ENCODE data around the gene SFTA2.

SFTA2 gene

DNA sequence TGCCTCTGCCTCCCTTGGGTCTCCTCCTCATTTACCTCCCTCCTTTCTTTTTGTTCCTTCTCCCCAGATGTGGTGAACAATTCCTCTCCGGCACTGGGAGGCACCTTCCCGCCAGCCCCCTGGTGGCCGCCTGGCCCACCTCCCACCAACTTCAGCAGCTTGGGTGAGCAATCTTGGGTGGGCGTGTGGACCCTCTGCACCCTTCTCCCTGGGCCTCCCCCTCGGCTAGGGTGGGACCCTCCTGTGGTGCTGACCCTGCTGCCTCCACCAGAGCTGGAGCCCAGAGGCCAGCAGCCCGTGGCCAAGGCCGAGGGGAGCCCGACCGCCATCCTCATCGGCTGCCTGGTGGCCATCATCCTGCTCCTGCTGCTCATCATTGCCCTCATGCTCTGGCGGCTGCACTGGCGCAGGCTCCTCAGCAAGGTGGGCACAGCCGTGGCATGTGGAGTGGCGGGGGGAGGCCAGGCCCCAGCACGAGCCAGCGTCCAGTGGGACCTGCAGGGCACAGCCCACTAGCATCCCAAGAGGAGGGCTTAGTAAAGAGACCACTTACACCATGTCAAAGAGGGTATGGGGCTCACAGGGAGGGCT lies 38.9 kb downstream of the SFTA2 start:
- peak in 1 of 10 donors; percentile 69 for DNase-seq
- intact Hi-C loops (cut with DNase I): no loop called here

DNA sequence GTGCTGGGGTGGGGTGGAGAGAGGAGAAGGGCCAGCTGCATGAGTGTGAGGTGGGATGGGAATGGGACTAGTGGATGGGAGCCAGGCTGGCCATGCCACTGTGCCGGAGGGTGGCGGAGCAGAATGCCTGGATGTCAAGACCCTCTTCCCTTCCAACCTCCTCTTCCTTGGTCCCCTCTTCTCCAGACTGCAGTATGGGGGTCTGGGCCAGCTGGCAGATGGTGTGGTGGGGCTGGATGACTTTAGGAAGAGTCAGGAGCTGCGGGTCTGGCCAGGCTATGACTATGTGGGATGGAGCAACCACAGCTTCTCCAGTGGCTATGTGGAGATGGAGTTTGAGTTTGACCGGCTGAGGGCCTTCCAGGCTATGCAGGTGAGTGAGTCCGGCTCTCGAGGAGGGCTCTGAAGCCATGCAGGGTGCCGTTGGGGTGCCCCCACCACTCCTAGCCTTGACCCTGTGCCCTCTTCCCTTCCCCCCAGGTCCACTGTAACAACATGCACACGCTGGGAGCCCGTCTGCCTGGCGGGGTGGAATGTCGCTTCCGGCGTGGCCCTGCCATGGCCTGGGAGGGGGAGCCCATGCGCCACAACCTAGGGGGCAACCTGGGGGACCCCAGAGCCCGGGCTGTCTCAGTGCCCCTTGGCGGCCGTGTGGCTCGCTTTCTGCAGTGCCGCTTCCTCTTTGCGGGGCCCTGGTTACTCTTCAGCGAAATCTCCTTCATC lies 40.0 kb downstream of the SFTA2 start:
- intact Hi-C loops (cut with DNase I): no loop called here
- DNase-seq: no peak

DNA sequence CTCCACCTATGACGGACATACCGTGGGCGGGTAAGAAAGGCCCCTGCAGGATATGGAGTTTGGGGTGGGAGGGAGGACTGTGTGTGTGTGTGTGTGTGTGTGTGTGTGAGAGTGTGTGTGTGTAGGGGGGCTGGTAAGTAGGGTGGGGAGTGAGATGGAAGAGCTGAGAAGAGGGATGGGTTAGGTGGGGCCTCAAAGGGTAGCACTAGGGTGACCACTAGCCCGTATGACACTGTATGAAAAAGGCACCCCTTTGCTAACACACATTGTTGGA lies 40.6 kb downstream of the SFTA2 start:
- intact Hi-C loops (cut with DNase I): no loop called here
- no peak for DNase-seq

DNA sequence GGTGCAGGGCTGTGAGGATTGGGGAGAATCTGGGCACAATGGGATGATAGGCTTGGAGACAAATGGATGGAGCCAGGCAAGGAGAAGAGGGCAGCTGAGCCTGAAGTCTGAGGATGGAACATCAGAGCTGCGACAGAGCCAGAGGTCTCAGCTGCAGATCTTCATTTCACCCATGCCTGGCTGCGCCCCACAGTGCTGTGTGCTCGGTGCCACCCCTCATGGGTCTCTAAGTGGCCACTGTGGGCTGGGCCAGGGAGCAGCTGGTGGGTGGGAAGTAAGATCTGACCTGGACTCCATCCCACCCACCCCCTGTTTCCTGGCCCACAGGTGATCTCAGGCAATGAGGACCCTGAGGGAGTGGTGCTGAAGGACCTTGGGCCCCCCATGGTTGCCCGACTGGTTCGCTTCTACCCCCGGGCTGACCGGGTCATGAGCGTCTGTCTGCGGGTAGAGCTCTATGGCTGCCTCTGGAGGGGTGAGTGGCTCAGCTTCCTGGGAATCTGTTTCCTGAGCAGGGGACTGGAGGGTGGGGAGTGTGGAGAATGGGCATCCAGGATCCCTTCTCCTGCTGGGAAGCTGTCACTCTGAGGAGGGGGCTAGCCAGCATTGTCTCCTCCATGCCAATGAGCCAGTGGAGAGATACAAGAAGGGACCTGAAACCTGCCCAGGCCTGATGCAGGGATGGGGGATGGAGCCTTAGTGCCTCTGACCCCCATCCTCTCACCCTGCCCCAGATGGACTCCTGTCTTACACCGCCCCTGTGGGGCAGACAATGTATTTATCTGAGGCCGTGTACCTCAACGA lies 41.1 kb downstream of the SFTA2 start:
- peak in 1 of 10 donors; percentile 81 for DNase-seq
- intact Hi-C loops (cut with DNase I): no loop called here

DNA sequence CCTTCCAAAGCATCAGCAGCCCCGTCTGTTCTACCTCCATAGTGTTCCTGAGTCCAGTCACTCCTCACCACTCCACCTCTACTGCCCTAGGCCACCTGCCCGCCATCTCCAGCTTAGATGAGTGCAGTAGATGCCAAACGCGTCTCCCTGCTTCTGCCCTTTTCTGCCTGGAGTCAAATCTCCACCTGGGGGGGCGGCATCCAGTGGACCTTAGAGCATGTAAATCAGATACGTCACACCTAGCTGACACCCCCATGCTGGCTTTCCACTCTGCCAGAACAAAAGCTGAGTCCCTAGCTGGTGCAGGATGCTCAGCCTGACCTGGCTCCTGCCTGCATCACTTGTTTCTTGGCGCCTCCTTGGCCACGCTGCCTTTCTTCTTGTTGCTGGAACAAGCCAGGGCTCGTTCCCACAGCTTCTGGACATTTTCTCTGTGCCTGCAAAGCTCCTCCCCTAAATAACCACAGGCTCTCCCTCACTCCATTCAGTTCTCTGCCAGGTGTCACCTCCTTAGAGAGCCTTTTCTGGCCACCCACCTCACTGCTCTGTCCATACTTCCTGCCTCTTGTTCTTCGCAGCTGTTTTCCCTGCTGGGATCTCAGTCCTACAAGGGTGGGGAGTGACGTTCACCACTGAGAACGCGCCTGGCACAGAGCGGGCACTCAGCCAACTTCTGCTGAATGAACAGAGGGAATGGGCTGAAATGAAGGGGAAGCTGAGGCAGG lies 41.9 kb downstream of the SFTA2 start:
- intact Hi-C loops (cut with DNase I): loop anchor here (10.0 kb wide), 1 partner anchor 215 kb away; the partner anchor contains the start of gene DHX16
- peak; percentile 64 to 97 (median 87) for DNase-seq

DNA sequence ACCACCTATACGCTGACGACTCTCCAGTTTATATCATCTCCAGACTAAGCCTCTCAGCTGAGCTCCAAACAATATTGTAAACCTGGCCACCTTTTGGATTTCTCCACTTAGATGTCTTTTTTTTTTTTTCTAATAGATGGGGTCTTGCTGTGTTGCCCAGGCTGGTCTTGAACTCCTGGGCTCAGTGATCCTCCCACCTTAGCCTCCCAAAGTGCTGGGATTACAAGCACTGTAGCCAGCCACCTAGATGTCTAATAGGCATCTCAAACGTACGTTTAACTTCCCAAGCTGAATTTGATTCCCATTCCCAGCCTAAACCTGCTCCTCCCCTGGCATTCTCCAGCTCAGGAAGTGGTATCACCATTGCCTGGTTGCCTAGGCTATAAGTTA lies 42.5 kb downstream of the SFTA2 start:
- intact Hi-C loops (cut with DNase I): loop anchor here (10.0 kb wide), 1 partner anchor 215 kb away; the partner anchor contains the start of gene DHX16
- DNase-seq: no peak

DNA sequence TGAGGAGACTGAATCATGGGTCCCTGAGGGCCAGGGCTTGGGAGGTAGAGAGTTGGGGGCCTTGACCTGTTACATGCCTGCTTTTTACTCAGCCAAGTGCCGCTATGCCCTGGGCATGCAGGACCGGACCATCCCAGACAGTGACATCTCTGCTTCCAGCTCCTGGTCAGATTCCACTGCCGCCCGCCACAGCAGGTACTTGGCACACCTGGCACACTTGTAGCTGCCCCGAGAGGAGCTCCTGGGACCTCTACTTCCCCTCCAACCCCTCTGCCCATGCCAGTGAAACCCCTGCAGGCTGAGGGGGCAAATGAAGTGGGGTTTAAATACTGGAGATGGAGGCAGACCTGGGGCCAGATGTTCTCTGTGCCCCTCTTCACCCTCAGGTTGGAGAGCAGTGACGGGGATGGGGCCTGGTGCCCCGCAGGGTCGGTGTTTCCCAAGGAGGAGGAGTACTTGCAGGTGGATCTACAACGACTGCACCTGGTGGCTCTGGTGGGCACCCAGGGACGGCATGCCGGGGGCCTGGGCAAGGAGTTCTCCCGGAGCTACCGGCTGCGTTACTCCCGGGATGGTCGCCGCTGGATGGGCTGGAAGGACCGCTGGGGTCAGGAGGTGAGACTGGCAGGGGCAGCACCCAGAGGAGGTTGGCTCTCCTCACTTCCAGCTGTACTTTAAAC lies 43.0 kb downstream of the SFTA2 start:
- intact Hi-C loops (cut with DNase I): loop anchor here (10.0 kb wide), 1 partner anchor 214 kb away; the partner anchor contains the start of gene DHX16
- peak in 2 of 10 donors; percentile 74 to 84 for DNase-seq

DNA sequence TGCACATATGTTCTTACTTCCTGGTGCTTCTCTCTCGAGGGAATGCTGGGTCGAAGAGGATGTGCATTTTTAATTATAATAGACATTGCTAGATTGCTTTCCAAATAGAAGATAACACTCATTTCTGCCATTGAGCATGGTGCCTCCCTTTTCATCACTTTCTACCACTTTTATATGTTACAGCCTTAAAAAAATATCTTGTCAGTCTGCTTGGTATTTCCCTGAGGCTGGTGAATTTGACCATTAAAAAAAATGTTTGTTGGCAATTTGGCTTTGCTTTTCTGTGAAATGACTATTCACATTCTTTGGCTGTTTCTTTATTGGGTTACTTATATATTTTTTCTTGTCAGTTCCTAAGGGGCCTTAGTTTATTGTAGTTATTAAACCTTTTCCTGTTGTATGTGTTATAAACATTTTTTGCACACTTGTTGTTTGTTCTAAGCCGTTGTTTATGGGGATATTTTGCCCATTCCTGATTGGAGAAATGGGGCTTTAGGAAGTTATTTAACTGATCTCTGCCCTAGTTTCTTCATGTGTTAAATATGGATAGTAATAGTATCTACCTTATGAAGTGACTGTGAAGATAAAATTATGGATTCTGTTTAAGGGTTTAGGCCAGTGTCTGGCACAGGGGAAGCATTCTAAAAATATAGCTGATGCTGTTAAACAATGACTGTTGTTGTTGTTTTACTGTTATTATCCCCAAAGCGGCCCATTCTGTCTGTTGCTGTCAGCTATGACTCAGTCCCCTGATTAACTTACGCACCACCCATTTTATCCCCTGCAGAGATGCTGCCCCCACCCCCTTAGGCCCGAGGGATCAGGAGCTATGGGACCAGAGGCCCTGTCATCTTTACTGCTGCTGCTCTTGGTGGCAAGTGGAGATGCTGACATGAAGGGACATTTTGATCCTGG lies 43.8 kb downstream of the SFTA2 start:
- DNase-seq: peak in 3 of 10 donors; percentile 42 to 87 (median 59)
- intact Hi-C loops (cut with DNase I): loop anchor here (2.0 to 10.0 kb wide), 2 partner anchors 21 to 213 kb away; partner anchors contain the start of genes DHX16 and GTF2H4

DNA sequence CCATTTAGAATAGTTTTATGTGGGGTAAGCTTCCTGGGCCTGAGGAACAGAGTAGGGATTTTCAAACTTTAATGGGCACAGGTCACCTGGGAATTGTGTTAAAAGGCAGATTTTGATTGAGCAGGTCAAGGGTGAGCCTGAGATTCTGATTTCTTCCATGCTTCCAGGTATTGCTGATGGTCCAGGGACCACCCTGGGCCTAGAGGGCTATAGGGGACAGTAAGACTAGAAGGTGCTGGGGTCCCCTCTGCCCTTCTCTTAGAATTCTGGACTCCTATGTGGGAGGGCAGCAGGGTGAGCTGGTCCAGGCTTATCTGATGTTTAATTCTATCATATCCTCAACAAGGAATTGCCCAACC lies 45.1 kb downstream of the SFTA2 start:
- intact Hi-C loops (cut with DNase I): loop anchor here (2.0 to 10.0 kb wide), 2 partner anchors 22 to 212 kb away; partner anchors contain the start of genes DHX16 and GTF2H4
- no peak for DNase-seq

DNA sequence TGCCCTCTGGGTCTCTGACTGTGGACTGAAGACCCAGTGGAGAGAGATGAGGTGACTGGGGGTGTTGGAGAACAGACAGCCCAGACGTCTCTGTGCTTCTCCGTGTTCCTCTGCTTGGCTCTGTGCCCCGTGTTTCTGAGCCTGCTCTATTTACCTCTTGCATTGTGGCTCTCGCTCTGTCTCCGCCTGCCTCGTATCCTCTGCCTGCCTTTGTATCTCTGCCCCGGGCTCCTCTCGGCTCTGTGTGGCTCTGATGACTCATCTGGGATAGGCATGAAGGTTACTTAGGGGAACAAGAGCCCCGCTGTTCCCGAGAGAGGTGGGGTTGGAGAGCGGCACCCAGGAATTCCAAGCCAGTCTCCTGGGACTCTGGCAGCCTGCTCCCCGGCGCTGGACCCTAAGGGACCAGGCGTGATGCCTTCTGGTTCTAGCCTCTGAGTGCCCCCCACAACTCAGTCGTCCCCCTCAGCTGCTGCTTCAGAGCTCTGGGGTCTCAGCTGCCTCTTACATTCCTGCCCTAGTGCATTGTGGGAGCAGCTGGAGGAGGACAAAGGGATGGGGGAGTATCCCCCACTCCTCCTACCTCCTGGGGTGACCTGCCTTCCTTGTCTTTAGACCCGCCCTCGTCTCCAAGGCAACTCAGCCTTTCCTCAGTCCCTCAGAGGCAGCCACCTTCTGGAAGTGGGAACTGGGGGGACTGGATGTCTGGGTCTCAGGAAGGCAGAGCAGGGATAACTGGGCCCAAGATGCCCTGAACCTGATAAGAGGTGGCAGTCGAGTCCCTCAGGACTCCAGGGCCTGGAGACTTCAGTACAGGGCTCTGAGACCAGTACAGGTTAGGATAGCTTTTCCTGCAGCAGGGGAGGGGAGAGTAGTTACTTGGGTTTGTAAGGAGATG lies 45.7 kb downstream of the SFTA2 start:
- intact Hi-C loops (cut with DNase I): loop anchor here (2.0 to 10.0 kb wide), 3 partner anchors 23 to 211 kb away; partner anchors contain the start of genes DHX16, GTF2H4 and VARS2
- peak in 9 of 10 donors; percentile 55 to 94 (median 67) for DNase-seq

DNA sequence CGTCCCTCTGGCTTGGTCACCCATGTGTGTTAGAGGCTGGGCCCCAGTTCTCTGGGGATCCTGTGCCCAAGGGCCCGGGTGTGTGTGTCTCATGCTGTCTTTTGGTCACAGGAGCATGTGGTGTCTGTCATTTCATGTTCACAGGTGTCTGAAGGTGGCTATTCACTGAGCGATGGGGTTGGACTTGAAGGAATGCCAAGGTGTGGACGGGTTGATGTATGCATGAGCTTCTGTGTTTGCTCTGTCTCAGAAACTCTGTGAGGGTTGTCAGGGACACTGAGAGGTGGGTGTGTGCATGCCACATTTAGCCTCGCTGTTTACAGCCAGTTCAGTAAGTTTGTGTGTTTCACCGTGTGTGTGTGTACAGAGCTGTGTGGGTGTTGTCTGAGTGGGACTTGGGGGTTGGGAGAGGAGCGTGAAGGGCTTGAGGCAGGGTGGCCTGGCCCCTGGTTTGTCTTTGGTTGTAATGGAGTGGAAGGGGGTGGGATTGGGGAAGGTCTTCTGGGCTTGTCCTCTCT lies 46.4 kb downstream of the SFTA2 start:
- intact Hi-C loops (cut with DNase I): loop anchor here (2.0 to 10.0 kb wide), 2 partner anchors 29 to 211 kb away; partner anchors contain the start of genes DHX16 and VARS2
- peak in 2 of 10 donors; percentile 77 to 83 for DNase-seq

DNA sequence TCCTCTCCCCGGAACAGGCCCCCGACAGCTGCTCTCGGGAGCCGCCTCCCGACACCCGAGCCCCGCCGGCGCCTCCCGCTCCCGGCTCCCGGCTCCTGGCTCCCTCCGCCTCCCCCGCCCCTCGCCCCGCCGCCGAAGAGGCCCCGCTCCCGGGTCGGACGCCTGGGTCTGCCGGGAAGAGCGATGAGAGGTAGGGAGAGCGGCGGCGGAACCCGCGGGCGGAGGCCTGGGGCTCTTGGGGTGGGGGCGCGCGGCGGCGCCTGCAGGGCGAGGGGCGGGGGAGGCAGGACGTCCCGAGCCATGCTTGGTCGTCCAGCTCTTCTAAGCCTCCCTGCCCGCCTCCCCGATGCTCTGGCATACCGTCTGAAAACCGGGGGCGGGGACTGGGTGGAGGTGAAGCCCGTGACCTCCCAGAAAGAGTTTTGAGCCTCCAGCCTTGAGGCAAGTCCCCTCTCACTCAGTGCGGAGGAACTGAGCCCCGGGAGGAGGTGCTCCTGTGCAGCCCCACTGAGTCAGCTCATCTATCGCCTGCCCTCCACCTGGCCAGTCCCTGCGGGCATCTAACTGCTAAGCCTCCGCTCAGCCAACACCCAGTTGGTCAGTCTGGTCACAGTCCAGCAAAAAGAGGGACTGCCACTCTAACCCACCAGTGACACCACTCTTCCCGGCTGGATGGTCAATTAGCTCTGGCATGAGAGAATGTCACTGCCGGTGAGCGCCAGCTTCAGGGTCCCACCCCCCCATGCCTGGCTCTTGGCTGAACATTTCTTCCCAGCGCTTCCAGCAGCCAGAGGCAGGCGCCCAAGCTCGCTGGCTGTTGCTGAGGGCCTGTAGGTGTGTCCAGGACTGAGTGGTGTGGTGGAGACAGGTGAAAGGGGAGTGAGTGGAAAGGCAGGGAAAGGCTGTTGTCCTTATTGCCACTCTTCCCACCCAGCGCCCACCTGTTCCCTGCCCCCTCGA lies 47.2 kb downstream of the SFTA2 start:
- peak; percentile 42 to 96 (median 62) for DNase-seq
- intact Hi-C loops (cut with DNase I): loop anchor here (2.0 to 10.0 kb wide), 2 partner anchors 30 to 210 kb away; partner anchors contain the start of genes DHX16 and VARS2

DNA sequence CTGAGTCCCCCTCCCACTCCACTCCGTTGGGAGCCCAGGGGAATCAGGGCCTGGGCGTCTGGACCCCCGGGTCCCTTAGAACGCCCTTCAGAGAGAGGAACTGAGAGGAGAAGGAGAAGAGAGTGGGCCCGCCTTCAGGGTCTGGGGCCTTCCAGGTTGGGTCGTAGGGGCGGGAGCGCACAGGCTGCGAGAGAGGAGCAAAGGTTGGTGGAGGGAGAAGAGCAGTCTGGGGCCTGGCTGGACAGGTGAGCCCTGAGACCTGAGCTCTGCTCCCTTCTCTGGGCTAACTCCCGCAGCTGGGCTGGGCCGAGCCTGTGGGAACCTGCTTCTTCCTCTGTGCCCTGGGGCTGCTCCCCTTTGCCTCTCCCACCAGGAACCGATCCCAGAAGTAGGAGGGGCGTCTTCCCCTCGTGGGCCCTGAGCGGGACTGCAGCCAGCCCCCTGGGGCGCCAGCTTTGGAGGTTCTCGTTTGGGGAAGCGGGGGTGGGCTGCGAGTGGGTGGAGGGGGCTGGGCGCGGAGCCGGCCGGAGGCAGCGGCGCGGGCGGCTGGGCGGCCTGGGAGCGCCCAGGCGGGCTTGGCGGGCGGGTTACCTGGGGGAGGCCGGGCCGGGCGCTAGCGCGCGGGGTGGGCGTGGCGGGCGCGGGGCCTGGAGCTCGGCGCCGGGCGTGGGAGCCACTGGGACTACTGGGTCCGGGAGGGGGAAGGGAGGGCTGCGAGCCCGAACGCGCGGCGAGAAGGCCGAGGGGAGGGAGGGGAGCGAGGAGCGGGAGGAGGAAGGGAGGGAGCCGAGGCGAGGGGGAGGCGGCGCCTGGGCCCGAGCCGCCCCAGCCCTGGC lies 48.1 kb downstream of the SFTA2 start, which contains the start of gene DDR1:
DDR1 (plus strand) TSS at position 835 of the 836 bp plus-strand sequence. CDS start 4,211 bp downstream, outside the sequence.
- intact Hi-C loops (cut with DNase I): loop anchor here (2.0 to 10.0 kb wide), 2 partner anchors 31 to 209 kb away; partner anchors contain the start of genes DHX16 and VARS2
- DNase-seq: peak in 8 of 10 donors; percentile 70 to 97 (median 82)

DNA sequence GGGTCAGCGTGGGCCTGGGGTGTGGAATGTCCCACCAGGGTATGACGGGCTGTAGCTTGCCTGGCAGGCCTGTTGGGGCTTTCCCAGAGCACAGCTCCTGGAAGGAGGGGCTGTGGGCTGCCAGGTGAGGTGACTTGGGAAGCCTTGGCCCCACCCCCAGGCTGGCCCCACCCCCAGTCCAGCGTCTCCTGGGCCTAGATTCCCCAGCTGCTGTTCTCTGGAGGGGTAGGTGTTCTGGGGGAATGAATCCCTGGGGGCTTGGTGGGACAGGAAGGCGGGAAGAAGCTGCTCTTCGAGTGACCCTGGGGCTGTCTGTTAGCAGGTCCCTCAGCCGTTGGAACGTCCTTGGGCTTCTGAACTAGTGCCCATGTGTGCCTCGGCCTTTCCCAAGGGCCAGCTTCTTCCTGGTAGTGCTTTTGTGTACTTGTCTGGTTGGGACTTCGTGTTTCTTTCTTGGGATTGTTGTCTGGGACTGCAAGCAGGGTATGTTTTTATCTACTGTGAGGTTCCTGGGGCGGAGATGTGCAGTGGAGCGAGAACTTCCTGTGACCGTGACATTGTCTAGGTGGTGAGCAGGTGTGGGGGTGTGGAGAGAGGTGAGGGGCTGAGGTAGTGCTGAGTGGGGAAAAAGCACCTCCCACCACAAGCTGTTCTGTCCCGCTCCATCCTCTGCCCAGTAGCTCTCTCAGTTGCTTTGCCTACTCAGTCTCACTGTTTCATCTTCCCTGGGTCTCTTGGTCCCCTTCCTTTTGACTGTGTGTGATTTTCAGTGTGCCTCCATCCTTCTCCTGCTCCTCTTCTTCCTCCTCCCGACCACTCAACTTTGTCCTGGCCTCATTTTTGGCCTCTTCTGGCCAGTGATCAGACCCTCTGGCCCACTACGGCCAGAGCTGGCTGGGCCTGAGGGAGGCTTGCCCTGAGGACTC lies 48.9 kb downstream of the SFTA2 start:
- intact Hi-C loops (cut with DNase I): loop anchor here (10.0 kb wide), 1 partner anchor 208 kb away; the partner anchor contains the start of gene DHX16
- DNase-seq: no peak
